Lung (tissue), 12 donors: ENCODE results near the gene ZNF93. TPM values are rescaled to one million over a fixed set of nuclear protein-coding genes. Genes with fewer than 3 reads are reported as not detected.

Experiments used
- ATAC-seq: fragments of 200-7000 bp; cut with Tn5 transposase; one replicate; pipeline ENCODE4 v1.9.1; 2020; ENCODE audit warnings: moderate number of reproducible peaks; ENCODE audit not compliant: insufficient read depth, low FRiP score
- DNase-seq, 3 donors: peaks; one replicate each; pipeline ENCODE4 v3.0.0-alpha.2; 2013 to 2017
- H3K27ac ChIP-seq, 2 donors: one replicate each; pipeline ENCODE4 v1.5.1; 2013; ENCODE audit warnings: mild to moderate bottlenecking in 2 of 2, moderate library complexity in 2 of 2, control low read depth in 1 of 2, inconsistent platforms in 1 of 2, low read depth in 1 of 2, low read length in 1 of 2
- H3K27me3 ChIP-seq, 3 donors: one replicate each; pipeline ENCODE4 v1.5.1; 2013; ENCODE audit warnings: low read length in 2 of 3; ENCODE audit not compliant: control insufficient read depth in 3 of 3, insufficient read depth in 3 of 3
- H3K36me3 ChIP-seq, 4 donors: one replicate each; pipeline ENCODE4 v1.5.1; 2013; ENCODE audit warnings: low read length in 4 of 4, mild to moderate bottlenecking in 1 of 4, moderate library complexity in 1 of 4; ENCODE audit not compliant: control insufficient read depth in 4 of 4, insufficient read depth in 4 of 4
- H3K4me1 ChIP-seq, 5 donors: one replicate each; pipeline ENCODE4 v1.5.1; 2013; ENCODE audit warnings: low read length in 5 of 5, mild to moderate bottlenecking in 2 of 5, moderate library complexity in 1 of 5; ENCODE audit not compliant: control insufficient read depth in 5 of 5, insufficient read depth in 5 of 5
- H3K4me3 ChIP-seq: one replicate; pipeline ENCODE4 v1.5.1; 2013; ENCODE audit warnings: mild to moderate bottlenecking, control low read depth, moderate library complexity
- H3K9ac ChIP-seq, 2 donors: one replicate each; pipeline ENCODE4 v1.5.1; 2013; ENCODE audit warnings: low read length in 2 of 2, control low read depth in 1 of 2; ENCODE audit not compliant: insufficient read depth in 1 of 2
- H3K9me3 ChIP-seq, 4 donors: one replicate each; pipeline ENCODE4 v1.5.1; 2013; ENCODE audit warnings: low read length in 3 of 4, mild to moderate bottlenecking in 1 of 4, moderate library complexity in 1 of 4; ENCODE audit not compliant: control insufficient read depth in 4 of 4, insufficient read depth in 3 of 4
- WGBS, 2 donors: extraction: QIAGEN DNeasy Blood & Tissue Kit; methylation state at CpG; one replicate each; pipeline ENCODE4 v1.1.7; 2013; 5-methylcytosine and 5-hydroxymethylcytosine counted together
- polyA plus RNA-seq, 2 donors: library from polyadenylated mRNA; stranded (reverse); fragments of 200-250 nt; gene quantifications; one replicate each; pipeline ENCODE4 v1.2.1, GENCODE V29; 2013
- total RNA-seq, 2 donors: library from RNA; depleted of rRNA in 1 of 2; stranded (reverse); fragments of >200 nt in 1 of 2; gene quantifications; one replicate each; pipeline ENCODE4 v1.2.1, GENCODE V29; 2014 to 2021
- TF ChIP-seq, protein P1 (sequence below): IDR thresholded peaks from 2 replicates; pipeline ENCODE4 v1.5.1; 2012; ENCODE audit warnings: mild to moderate bottlenecking; ENCODE audit errors: control extremely low read depth, extremely low read depth
- donor health status: control.
- donor health status: control.
- donor health status: Bipolar disorder and iron deficiency.
- donor health status: healthy.
- donor health status: DM: yes; HTN: yes; CAD: no.

Gene ZNF93
- total and polyA plus RNA-seq, 4 donors, result 1.6 to 12.9 (median 3.4) TPM

DNA sequence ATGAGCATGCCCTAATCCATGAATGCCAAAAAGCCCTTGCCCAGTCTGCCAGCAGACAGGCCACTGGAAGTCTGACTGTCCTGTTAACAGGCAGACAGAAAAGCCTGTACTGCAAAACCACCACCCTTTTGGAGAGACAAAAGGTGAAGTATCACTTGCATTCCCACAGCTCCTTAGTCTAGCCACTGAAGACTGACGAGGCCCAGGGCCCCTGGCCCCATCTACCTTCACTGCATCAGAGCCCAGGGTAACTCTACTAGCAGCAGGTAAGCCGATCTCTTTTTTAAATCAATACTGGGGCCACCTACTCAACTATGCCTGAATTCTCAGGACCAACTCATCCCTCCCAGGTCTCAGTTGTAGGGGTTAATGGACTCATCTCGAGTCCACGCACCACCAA lies 45.5 kb downstream of the ZNF93 start:
- 89 to 91% methylated on average over 4 of the region's 4 CpGs for WGBS, 2 donors
- DNase-seq (no peak), ATAC-seq (no peak)
- Histone ChIP-seq H3K4me3 (no peak overlapping the region), H3K27me3 (no peaks in the 10 kb centered on the region), H3K9me3 (peaks cover 0 to 25% (median 0%) of the 10 kb centered on the region in 4 donors), H3K36me3 (no peaks in the 10 kb centered on the region), H3K27ac (no peak overlapping the region), H3K4me1 (no peaks in the 10 kb centered on the region), H3K9ac (no peak overlapping the region)
- TF ChIP-seq, protein P1, sequence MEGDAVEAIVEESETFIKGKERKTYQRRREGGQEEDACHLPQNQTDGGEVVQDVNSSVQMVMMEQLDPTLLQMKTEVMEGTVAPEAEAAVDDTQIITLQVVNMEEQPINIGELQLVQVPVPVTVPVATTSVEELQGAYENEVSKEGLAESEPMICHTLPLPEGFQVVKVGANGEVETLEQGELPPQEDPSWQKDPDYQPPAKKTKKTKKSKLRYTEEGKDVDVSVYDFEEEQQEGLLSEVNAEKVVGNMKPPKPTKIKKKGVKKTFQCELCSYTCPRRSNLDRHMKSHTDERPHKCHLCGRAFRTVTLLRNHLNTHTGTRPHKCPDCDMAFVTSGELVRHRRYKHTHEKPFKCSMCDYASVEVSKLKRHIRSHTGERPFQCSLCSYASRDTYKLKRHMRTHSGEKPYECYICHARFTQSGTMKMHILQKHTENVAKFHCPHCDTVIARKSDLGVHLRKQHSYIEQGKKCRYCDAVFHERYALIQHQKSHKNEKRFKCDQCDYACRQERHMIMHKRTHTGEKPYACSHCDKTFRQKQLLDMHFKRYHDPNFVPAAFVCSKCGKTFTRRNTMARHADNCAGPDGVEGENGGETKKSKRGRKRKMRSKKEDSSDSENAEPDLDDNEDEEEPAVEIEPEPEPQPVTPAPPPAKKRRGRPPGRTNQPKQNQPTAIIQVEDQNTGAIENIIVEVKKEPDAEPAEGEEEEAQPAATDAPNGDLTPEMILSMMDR, result no peak

DNA sequence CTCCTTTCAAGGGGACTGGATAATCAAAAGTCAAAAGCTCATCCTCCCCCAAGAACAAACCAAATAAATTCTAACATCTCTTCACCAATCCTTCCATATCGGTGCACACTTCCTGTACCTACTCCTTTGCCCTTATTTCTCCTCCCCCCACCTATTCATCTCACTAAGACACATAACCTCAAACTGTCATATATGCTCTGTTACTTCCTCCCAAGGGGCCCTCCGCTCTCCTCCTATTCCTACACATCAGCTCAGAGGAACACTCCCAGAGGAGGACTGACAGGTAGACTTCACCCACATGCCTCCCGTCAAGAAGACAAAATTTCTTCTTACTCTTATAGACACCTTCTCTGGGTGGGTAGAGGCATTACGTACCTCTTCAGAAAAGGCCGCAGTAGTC lies 48.1 kb downstream of the ZNF93 start:
- TF ChIP-seq, protein P1, result no peak
- H3K9ac ChIP-seq, result no peak overlapping the region
- H3K4me3 ChIP-seq, result no peak overlapping the region
- no peak overlapping the region for H3K27ac ChIP-seq
- DNase-seq, result no peak
- H3K36me3 ChIP-seq, result no peaks in the 10 kb centered on the region
- WGBS, 2 donors, result 88 to 92% methylated on average over 5 of the region's 5 CpGs
- ATAC-seq, result no peak
- H3K9me3 ChIP-seq, result peaks cover 0 to 21% (median 0%) of the 10 kb centered on the region in 4 donors
- no peaks in the 10 kb centered on the region for H3K27me3 ChIP-seq
- H3K4me1 ChIP-seq, result no peaks in the 10 kb centered on the region

DNA sequence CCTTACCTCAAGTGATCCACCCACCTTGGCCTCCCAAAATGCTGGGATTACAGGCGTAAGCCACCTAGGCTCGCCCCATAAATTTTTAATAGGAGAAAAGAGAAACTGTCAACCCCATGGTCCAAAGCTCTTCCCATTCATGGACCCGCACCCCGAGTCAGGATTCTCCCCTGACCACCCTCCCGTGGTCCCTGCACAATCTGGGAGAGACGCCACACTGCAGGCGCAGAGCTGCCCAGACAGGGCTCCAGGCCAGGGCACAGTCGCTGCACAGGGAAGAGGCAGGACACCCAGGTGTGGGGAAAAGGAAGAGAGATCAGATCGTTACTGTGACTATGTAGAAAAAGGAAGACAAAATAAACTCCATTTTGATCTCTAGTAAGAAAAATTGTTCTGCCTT lies 54.5 kb downstream of the ZNF93 start:
- no peak for DNase-seq

More for the DNA sequence above, 54.5 kb downstream of the ZNF93 start:
- Histone ChIP-seq H3K27ac (no peak overlapping the region), H3K36me3 (no peaks in the 10 kb centered on the region), H3K4me3 (no peak overlapping the region), H3K9ac (no peak overlapping the region), H3K27me3 (no peaks in the 10 kb centered on the region), H3K9me3 (no peaks in the 10 kb centered on the region), H3K4me1 (peaks cover 0 to 5% (median 0%) of the 10 kb centered on the region in 5 donors)
- no peak for ATAC-seq
- TF ChIP-seq, protein P1, result no peak
- WGBS, 2 donors, result 90 to 94% methylated on average over 9 of the region's 9 CpGs
